KBM-7 (cell line): Measurements from ENCODE around the gene NGEF.
"Not testable (repeated sequence)": the region's sequence is repeated elsewhere in the genome, so short reads cannot be mapped to it uniquely, and the experiment has no call there.

Experiments
- DNase-seq: peaks from one replicate; pipeline ENCODE4 v3.0.0-alpha.2; 2015
- in situ Hi-C: fragments of 300-500 bp; cut with MboI; formaldehyde crosslinking; loops from 2 replicates; pipeline ENCODE4 v1.14.3; 2020; ENCODE audit warnings: low sequenced_read_pairs, low pct_unique_long_range_greater_than_20kb, mixed read lengths

NGEF gene

DNA sequence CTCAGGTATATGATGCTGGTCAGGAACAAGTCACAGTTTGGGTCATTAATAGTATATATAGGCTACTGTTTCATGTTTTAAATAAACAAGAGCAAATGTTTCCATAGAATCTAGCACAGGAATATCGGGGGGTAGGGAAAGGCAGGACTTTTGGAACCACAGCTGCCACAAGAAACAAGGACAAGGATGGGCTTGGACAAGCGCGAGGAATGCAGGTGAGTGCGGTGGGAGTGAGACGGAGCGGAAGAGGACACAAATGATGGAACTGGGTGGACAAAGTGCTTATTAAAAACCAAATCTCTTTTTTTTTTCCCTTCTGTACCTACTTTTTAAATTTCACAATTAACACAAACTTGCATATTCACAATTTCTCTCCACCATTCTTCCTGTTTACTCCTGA, 93.9 kb downstream of the NGEF start:
- DNase-seq: no peak
- in situ Hi-C loops: no loop called here

GRCh38 chr2:232913903-232914302, 99.2 kb downstream of the NGEF start:
- in situ Hi-C loops: no loop called here
- DNase-seq: no peak

- DNase-seq: no peak
- in situ Hi-C loops: no loop called here
Measured at GRCh38 chr2:232911712-232912277, 101.3 kb downstream of the NGEF start.

DNA sequence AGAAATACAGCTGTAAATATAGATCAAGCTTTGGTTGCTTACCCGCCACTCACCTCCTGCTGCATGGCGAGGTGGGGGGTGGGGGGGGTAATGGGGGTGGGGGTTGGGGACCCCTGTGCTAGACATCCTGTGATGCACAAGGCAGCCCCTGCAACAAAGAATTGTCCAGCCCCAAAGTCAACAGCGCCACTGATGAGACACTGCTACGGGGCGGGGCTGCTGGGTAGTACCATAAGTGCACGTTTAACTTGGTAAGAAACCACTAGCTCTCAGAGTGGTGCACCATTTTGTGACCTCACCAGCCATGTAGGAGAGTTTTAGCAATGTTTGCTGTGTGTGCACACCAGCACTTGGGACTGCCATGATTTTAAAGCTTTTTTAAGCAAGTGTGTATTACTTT, 102.7 kb downstream of the NGEF start:
- no peak for DNase-seq
- in situ Hi-C loops: no loop called here

GRCh38 chr2:232908695-232909094, 104.4 kb downstream of the NGEF start:
- in situ Hi-C loops: no loop called here
- no peak for DNase-seq

- DNase-seq, in situ Hi-C loops: not testable (repeated sequence)
Measured at GRCh38 chr2:232907718-232908085, 105.4 kb downstream of the NGEF start.

- DNase-seq, in situ Hi-C loops: not testable (repeated sequence)
Measured at GRCh38 chr2:232906867-232907717, 106.0 kb downstream of the NGEF start.

- in situ Hi-C loops: no loop called here
- DNase-seq: no peak
Measured at GRCh38 chr2:232903989-232904388, 109.1 kb downstream of the NGEF start.

DNA sequence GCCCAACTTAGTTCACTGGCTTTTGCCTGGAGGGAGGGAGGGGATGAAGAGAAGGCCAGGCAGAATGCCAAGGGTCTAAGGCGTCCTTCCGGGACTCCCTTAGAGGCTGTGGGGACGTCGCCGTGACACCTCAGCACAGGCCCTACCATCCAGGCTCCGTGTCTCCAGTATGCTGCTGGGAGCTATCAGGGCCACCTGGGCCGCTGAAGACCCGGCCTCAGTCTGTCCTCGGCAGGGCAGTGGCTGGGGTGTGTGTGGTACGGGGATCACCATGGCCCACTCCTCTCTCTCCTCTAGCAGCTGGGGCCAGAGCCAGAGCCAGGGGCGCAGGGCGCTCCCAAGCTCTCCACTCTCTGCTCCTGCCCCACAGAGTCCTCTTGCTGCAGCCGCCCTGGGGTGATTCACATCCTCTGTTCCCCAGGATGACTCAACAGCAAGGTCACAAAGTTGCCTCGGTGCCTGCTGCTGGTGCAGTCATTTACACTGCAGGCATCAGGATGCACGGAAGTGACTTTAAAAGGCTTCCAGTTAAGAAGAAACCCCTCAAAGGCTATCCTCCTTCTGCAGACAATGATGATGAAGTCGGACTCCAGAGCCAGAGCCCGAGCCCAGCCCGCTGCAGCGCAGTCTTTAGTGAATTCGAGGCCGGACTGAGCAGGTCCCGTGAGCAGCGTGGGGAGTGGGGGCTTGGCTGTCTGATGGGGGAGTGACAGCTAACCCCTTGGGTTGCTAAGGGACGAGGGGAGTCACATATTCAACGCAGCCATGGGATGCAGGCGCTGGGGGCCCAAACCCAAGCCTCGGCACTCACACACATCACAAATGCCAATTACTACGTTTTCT, 111.1 kb downstream of the NGEF start:
- DNase-seq: no peak
- in situ Hi-C loops: no loop called here

GRCh38 chr2:232900811-232901735, 112.0 kb downstream of the NGEF start:
- in situ Hi-C loops: no loop called here
- DNase-seq: no peak

DNA sequence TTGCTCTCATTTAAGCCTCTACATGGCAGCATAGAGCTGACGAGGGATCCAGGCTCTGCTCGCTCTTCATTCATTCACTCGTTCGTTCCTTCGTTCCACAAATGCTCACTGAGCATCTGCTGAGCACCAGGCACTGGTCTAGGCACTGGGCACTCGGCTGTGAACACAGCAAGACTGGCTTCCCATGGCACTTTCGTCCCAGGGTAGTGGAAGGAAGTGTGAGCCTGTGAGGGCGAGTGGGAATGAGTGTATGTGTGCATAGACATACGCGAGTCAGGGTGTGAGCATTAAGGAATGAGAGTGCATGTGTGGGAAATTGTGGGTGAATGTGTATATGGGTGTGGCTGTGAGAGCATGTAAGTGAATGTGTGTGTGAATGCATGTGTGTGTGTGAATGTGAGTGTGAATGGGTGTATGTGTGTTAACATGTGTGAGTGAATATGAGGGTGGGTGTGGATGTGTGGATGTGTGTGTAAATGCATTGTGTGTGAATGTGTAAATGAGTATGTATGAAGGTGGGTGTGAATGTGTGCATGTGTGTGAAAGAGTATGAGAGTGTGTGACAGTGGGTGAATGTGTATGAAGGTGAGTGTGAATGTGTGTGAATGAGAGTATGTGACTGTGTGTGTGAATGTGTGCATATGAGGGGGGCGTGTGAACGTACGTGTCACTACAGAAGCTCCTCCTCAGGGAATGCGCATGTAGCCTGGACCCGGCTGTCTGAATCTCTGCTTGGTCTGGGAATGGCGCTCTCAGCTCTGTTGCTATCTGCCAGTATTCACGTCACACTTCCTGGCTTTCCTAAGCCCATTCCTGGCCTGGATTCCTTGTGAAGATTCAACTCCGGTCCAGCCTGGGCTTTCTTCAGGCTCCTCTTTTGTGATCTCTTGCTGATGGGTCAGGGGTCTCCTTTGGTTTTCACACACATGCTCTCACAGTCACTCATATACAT, 114.2 kb downstream of the NGEF start:
- DNase-seq: no peak
- in situ Hi-C loops: no loop called here

- no peak for DNase-seq
- in situ Hi-C loops: no loop called here
Measured at GRCh38 chr2:232897598-232898408, 115.3 kb downstream of the NGEF start.

GRCh38 chr2:232896720-232897597, 116.1 kb downstream of the NGEF start:
- DNase-seq: no peak
- in situ Hi-C loops: no loop called here

- DNase-seq: no peak
- in situ Hi-C loops: no loop called here
Measured at GRCh38 chr2:232896111-232896510, 116.9 kb downstream of the NGEF start.

- DNase-seq: no peak
- in situ Hi-C loops: no loop called here
Measured at GRCh38 chr2:232894746-232895145, 118.3 kb downstream of the NGEF start.

GRCh38 chr2:232894251-232894650, 118.8 kb downstream of the NGEF start:
- in situ Hi-C loops: no loop called here
- DNase-seq: no peak
